ENCODE data around the gene NYAP1. TPM values are rescaled to one million over a fixed set of nuclear protein-coding genes. Genes with fewer than 3 reads are reported as not detected.

The NYAP1 gene
- total RNA-seq, 1 donor from 2014 or later = 1.2 TPM

DNA sequence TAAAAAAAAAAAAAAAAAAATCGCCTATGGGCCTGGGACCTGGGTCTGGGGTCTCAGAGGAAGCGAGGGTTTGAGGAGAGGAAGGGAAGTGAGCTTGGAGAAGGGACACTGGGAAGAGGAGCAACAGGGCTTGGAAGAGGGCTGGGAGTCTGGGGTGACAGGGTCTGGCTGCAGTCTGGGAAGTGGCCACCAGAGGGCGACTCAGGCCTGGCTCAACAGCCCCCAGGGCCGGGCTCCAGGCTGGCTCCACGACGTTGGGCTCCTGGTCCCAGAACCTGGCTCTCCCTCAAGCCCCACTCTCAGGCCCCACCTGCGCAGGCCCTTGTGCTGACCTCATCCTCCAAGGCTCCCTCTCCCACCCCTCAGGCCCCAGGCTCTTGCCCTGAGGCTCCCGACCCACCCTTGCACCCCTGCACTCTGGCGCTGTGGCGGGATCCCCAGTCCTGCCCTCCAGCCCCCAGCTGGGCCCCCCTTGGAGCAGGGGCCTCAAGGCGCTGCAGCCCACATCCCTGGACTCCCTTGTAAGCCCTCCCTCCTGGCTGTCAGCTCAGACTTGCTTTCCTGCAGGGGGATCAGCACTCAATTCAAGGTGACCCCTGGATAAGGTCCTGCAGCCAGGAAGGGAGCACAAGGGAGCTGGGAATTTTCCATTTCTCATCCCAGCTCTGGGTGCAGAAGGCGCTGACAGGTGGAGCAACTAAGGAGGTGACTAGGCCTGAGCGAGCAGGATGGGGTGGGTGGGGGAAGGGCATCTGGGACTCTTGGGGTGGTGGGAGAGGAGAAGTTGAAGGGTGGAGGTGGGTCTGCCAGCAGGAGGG, 14.3 kb upstream of the NYAP1 start:
- no peaks in the 10 kb centered on the region for H3K9me3 ChIP-seq (ENCODE audit: low read depth)
- Mint-ChIP-seq H3K4me3 (no peak overlapping the region), H3K4me1 (peaks cover 13% of the 10 kb centered on the region), H3K27me3 (ENCODE audit: insufficient read depth, low read depth) (peaks cover 7% of the 10 kb centered on the region), H3K9me3 (no peaks in the 10 kb centered on the region), H3K36me3 (no peaks in the 10 kb centered on the region), H3K27ac (peak overlapping the region; percentile 29)
- no peak overlapping the region for H3K4me3 ChIP-seq
- no peak overlapping the region for H3K4me2 ChIP-seq
- H3K36me3 ChIP-seq = no peaks in the 10 kb centered on the region
- peak; percentile 89 for DNase-seq (ENCODE audit: low spot score)
- no peak overlapping the region for H2AFZ ChIP-seq (replicated peaks)
- no peak overlapping the region for H3K27ac ChIP-seq
- peaks cover 2% of the 10 kb centered on the region for H4K20me1 ChIP-seq (ENCODE audit: low read depth)
- H3K27me3 ChIP-seq = no peaks in the 10 kb centered on the region
- TF ChIP-seq EZH2phosphoT487 (IDR thresholded peaks at IDR 0.05) (no peak), EZH2 (IDR thresholded peaks at IDR 0.05) (no peak)
- TF ChIP-seq, protein P1, sequence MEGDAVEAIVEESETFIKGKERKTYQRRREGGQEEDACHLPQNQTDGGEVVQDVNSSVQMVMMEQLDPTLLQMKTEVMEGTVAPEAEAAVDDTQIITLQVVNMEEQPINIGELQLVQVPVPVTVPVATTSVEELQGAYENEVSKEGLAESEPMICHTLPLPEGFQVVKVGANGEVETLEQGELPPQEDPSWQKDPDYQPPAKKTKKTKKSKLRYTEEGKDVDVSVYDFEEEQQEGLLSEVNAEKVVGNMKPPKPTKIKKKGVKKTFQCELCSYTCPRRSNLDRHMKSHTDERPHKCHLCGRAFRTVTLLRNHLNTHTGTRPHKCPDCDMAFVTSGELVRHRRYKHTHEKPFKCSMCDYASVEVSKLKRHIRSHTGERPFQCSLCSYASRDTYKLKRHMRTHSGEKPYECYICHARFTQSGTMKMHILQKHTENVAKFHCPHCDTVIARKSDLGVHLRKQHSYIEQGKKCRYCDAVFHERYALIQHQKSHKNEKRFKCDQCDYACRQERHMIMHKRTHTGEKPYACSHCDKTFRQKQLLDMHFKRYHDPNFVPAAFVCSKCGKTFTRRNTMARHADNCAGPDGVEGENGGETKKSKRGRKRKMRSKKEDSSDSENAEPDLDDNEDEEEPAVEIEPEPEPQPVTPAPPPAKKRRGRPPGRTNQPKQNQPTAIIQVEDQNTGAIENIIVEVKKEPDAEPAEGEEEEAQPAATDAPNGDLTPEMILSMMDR (IDR thresholded peaks at IDR 0.05) = peak; percentile 81
- no peak overlapping the region for H3K9ac ChIP-seq
- no peaks in the 10 kb centered on the region for H3K79me2 ChIP-seq (ENCODE audit: low read depth)
- peaks cover 5% of the 10 kb centered on the region for H3K4me1 ChIP-seq
- no peaks in the 10 kb centered on the region for H3F3A ChIP-seq (ENCODE audit: low read depth)

DNA sequence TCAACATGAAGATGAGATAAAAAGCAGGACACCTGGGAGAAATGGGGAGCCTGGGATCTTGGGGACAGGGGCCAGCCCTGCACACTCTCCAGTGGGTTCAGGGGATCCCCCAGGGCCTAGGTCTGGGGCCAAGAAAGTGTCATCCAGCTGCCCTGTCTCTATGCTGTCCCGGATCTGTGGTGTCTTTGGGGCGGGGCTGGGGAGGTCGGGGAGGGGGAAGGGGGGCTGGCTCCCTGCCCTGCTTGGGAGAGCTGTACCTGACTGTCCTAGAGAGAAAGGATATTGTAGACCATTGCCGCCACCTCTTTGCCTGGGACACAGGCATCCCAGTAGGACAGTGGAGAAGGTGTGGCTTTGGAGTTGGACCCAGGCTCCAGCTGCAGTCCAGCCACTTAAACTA, 12.7 kb upstream of the NYAP1 start:
- H3K36me3 ChIP-seq = no peaks in the 10 kb centered on the region
- H3K27me3 Mint-ChIP-seq (ENCODE audit: insufficient read depth, low read depth) = peaks cover 7% of the 10 kb centered on the region
- no peaks in the 10 kb centered on the region for H3K9me3 ChIP-seq (ENCODE audit: low read depth)
- H3K9ac ChIP-seq = no peak overlapping the region
- no peak overlapping the region for H3K4me2 ChIP-seq
- no peak for DNase-seq (ENCODE audit: low spot score)
- H3K27ac Mint-ChIP-seq = peak overlapping the region; percentile 66
- peaks cover 22% of the 10 kb centered on the region for H3K4me1 Mint-ChIP-seq
- H4K20me1 ChIP-seq (ENCODE audit: low read depth) = peaks cover 7% of the 10 kb centered on the region
- H3K36me3 Mint-ChIP-seq = no peaks in the 10 kb centered on the region
- TF ChIP-seq EZH2phosphoT487 (IDR thresholded peaks at IDR 0.05) = no peak
- H3K4me1 ChIP-seq = peaks cover 7% of the 10 kb centered on the region
- H3K9me3 Mint-ChIP-seq = no peaks in the 10 kb centered on the region
- H3F3A ChIP-seq (ENCODE audit: low read depth) = no peaks in the 10 kb centered on the region
- H3K27me3 ChIP-seq = no peaks in the 10 kb centered on the region
- no peak overlapping the region for H2AFZ ChIP-seq (replicated peaks)
- H3K4me3 Mint-ChIP-seq = no peak overlapping the region
- no peaks in the 10 kb centered on the region for H3K79me2 ChIP-seq (ENCODE audit: low read depth)
- no peak overlapping the region for H3K4me3 ChIP-seq
- H3K27ac ChIP-seq = no peak overlapping the region

DNA sequence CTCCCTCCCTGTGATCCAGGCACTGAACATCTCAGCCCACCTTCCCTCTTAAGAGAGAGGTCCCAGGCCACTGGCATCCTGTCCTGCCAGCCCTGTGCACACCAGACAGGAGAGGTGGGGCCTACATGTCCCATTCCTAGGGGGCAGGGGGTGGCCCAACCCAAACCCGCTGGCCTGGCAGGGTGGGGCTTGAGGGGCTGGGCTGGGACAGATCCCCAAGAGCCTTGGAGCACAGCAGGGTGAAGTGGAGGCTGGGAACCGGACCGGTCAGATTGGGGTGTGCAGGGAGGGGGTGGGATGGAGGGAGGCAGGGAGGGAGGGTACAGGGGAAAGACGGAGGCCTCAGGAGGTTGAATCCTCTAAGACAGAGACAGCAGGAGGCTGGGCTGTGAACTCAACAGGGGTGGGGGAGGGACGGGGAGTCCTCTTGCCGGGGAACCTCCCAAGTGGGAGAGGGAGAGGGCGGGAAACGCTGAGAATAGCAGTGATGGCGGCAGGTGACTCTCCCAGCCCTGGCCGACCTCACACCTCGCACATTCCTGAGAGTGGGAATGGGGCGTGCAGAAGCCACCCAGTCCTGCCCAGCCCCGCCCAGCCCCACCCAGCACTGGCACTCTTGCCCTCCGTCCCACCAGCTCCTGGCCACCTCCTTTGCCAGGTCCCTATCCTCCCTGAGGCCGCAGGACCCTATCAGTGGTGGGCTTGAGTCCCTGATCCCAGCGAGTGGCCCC, 11.4 kb upstream of the NYAP1 start:
- DNase-seq (ENCODE audit: low spot score) = no peak
- H3K9me3 ChIP-seq (ENCODE audit: low read depth) = no peaks in the 10 kb centered on the region
- H3K27me3 Mint-ChIP-seq (ENCODE audit: insufficient read depth, low read depth) = peaks cover 4% of the 10 kb centered on the region
- no peaks in the 10 kb centered on the region for H3K27me3 ChIP-seq
- H3F3A ChIP-seq (ENCODE audit: low read depth) = no peaks in the 10 kb centered on the region
- no peaks in the 10 kb centered on the region for H3K36me3 Mint-ChIP-seq
- H3K4me2 ChIP-seq = no peak overlapping the region
- H3K36me3 ChIP-seq = no peaks in the 10 kb centered on the region
- TF ChIP-seq EZH2phosphoT487 (IDR thresholded peaks at IDR 0.05) (no peak), EZH2 (IDR thresholded peaks at IDR 0.05) (no peak)
- TF ChIP-seq, protein P1 (IDR thresholded peaks at IDR 0.05) = no peak
- no peak overlapping the region for H2AFZ ChIP-seq (replicated peaks)
- no peak overlapping the region for H3K4me3 ChIP-seq
- H3K9me3 Mint-ChIP-seq = no peaks in the 10 kb centered on the region
- H3K4me3 Mint-ChIP-seq = no peak overlapping the region
- H3K4me1 ChIP-seq = peaks cover 10% of the 10 kb centered on the region
- peaks cover 9% of the 10 kb centered on the region for H4K20me1 ChIP-seq (ENCODE audit: low read depth)
- no peaks in the 10 kb centered on the region for H3K79me2 ChIP-seq (ENCODE audit: low read depth)
- peaks cover 29% of the 10 kb centered on the region for H3K4me1 Mint-ChIP-seq
- peak overlapping the region; percentile 76 for H3K27ac Mint-ChIP-seq
- H3K9ac ChIP-seq = no peak overlapping the region
- H3K27ac ChIP-seq = no peak overlapping the region
